ENCODE measurements around the gene SNRPD1. TPM values are rescaled to one million over a fixed set of nuclear protein-coding genes. Genes with fewer than 3 reads are reported as not detected.
"Not testable (repeated sequence)": the region's sequence is repeated elsewhere in the genome, so short reads cannot be mapped to it uniquely, and the experiment has no call there.

SNRPD1 gene
- total RNA-seq (2014; rRNA removed; shearing (Covaris generic); ENCODE audit: low replicate concordance) = 9.6 and 10.1 TPM in 2 replicates

DNA sequence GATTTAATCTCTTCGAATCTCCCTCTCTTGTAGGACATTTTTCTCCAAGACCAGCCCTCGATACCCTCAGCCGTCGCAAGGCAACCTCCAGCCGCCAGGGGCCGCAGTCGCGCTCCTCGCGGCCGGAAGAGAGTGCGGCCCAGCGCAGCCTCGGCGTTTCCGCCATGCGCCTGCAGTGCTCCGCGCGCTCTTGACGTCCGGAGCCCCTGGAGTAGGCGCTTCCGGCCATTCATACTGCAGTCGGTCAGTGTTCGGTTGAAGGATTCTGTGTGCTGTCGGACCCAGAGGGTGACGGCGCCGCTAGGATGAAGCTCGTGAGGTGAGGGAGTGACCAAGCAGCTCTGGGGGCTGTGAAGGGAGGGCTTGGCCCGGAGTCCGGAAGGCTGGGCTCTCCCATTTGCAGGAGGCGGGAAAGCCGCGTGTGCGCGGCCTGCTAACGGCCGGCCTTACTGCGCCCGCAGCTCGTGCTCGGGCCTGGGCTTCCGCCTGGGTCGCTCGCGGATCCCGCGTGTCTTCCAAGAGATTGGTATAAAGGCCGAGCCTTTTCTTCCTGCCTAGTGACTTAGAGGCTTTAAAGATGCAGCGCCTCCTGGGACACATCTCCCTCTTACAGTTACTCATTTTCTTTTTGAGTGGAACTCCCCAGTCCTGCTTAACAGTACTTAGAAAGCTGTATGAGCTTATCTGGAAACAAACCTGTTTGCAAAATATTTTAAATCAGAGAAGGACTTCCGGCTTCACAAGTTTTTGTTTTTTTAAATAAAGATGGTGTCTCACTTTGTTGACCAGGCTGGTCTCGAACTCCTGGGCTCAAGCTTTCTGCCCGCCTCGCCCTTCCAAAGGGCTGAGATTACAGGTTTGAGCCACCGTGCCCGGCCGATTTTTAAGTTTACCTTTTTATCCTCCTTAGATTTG, at the start of gene SNRPD1:
TSS of gene SNRPD1 (plus strand) at position 190 of the 915 bp plus-strand sequence. CDS start at position 306, 116 bp downstream.
- H3K36me3 ChIP-seq = peaks cover 43% of the 10 kb centered on the region
- no peaks in the 10 kb centered on the region for H3K9me3 ChIP-seq
- DNase-seq = peak; percentile 89
- H3K4me3 ChIP-seq = peak within 1 kb of the TSS; percentile 71
- H3K27me3 ChIP-seq = no peaks in the 10 kb centered on the region

DNA sequence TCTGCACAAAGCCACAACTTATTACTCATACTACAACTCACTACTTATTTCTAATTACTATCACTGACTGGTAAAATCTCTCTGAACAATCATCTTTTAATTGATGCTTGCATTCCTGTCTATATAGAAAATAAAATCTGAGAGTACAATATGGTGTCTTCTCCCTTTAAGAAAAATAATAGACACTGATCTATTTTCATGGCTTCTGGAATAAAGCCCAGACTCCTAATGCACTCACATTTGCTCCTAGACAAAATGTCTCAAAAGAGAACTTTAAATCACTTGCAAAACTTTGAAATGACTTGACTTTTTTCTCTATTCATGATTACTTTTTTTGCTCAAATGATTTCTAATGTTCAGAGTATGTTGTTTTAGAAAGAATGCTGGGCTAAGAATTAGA, 40.3 kb upstream of the SNRPD1 start:
- no peak for DNase-seq
- H3K36me3 ChIP-seq = peaks cover 44% of the 10 kb centered on the region

DNA sequence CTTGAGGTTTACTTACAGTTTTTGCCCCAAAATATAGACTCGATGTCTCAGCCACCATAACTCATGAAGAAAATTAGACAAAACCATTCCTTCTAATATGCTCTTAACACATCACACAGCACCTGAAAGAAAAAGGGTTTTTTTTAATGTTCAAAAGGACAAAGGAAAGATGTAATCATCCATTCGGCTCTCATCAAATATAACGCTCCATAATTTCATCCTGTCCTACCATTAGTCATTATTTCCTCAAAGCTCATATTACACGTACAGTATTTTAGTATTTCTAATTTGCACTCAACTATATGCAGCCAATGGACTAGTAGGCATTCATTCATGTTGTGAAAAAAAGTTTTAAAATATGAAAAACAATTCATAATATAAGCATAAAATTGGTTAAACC, 36.5 kb upstream of the SNRPD1 start:
- Histone ChIP-seq H3K9me3 (no peaks in the 10 kb centered on the region), H3K36me3 (peaks cover 32% of the 10 kb centered on the region), H3K4me3 (no peak overlapping the region), H3K27me3 (no peaks in the 10 kb centered on the region)
- DNase-seq = no peak

More for the DNA sequence above, 40.3 kb upstream of the SNRPD1 start:
- Histone ChIP-seq H3K9me3 (no peaks in the 10 kb centered on the region), H3K4me3 (no peak overlapping the region), H3K27me3 (no peaks in the 10 kb centered on the region)

DNA sequence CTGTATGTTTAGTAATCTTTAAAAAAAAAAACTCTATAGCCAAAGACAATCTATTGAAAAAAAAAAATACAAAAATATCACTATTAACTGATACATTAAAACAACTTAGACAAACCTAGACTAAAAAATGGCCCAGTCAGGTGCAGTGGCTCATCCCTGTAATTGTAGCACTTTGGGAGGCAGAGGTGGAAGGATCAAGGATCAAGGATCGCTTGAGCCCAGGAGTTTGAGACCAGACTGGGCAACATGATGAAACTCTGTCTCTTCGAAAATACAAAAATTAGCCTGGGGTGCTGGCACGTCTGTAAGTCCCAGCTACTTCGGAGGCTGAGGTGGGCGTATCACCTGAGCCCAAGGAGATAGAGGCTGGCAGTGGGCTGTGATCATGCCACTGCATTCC, 27.7 kb upstream of the SNRPD1 start:
- Histone ChIP-seq H3K9me3 (no peaks in the 10 kb centered on the region), H3K36me3 (no peaks in the 10 kb centered on the region), H3K27me3 (no peaks in the 10 kb centered on the region), H3K4me3 (no peak overlapping the region)
- no peak for DNase-seq

DNA sequence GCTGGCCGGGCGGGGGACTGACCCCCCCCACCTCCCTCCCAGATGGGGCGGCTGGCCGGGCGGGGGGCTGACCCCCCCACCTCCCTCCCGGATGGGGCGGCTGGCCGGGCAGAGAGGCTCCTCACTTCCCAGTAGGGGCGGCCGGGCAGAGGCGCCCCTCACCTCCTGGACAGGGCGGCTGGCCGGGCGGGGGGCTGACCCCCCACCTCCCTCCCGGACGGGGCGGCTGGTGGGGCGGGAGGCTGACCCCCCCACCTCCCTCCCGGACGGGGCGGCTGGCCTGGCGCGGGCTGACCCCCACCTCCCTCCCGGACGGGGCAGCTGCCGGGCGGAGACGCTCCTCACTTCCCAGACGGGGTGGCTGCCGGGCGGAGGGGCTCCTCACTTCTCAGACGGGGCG, 19.8 kb upstream of the SNRPD1 start:
- H3K9me3 ChIP-seq, DNase-seq, H3K4me3 ChIP-seq, H3K36me3 ChIP-seq, H3K27me3 ChIP-seq: not testable (repeated sequence)

DNA sequence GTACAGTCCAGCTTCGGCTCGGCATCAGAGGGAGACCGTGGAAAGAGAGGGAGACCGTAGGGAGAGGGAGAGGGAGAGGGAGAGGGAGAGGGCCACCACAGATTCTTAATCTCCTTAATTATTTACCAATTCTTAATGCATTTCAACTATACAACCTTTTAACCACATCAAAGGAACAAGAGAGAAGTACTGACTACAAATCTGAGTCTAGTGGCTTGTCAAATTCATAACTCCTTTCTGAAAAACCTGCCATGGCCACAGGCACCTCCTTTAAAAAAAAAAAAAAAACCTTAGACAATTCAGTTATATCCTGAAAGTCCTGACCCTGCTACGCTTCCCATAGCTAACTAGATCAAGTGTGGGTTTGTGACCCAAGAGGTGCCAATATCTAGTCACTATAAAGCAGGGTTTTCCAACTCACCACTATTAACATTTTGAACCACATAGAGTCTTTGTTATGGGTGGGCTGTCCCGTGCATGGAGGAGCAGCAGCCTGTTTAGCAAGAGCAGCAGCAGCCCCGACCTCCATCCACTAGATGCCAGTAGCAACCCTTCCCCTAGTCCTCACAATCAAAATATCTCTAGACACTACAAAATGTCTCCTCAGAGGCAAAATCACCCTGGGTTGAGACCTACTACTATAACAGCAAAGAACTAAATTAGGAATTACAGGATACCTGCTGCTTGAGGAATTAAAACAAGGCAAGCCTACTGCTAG, 18.4 kb upstream of the SNRPD1 start:
- H3K4me3 ChIP-seq = no peak overlapping the region
- no peaks in the 10 kb centered on the region for H3K9me3 ChIP-seq
- no peak for DNase-seq
- H3K36me3 ChIP-seq = peaks cover 5% of the 10 kb centered on the region; the same call in 1 of the 2 replicates
- H3K27me3 ChIP-seq = no peaks in the 10 kb centered on the region

DNA sequence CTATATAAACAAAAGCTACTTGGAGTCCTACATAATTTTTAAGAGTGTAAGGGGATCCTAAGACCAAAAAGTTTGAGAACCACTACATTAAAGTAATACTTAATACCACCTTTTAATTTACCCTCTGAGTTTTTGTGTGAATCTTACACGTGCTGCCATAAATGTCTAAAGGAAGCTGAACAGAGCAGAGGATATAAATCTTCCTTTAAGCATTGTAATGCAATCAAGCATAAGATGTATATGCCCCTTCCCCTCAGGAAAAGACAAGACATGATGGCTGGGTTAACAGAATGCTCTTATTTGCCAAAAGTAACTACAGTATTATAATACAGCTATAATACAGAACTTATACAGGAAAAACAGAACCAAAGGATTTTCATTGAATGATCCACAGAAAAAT, 14.5 kb upstream of the SNRPD1 start:
- no peak for DNase-seq
- no peaks in the 10 kb centered on the region for H3K9me3 ChIP-seq
- H3K36me3 ChIP-seq = peaks cover 2% of the 10 kb centered on the region; the same call in 1 of the 2 replicates
- no peak overlapping the region for H3K4me3 ChIP-seq
- no peaks in the 10 kb centered on the region for H3K27me3 ChIP-seq

DNA sequence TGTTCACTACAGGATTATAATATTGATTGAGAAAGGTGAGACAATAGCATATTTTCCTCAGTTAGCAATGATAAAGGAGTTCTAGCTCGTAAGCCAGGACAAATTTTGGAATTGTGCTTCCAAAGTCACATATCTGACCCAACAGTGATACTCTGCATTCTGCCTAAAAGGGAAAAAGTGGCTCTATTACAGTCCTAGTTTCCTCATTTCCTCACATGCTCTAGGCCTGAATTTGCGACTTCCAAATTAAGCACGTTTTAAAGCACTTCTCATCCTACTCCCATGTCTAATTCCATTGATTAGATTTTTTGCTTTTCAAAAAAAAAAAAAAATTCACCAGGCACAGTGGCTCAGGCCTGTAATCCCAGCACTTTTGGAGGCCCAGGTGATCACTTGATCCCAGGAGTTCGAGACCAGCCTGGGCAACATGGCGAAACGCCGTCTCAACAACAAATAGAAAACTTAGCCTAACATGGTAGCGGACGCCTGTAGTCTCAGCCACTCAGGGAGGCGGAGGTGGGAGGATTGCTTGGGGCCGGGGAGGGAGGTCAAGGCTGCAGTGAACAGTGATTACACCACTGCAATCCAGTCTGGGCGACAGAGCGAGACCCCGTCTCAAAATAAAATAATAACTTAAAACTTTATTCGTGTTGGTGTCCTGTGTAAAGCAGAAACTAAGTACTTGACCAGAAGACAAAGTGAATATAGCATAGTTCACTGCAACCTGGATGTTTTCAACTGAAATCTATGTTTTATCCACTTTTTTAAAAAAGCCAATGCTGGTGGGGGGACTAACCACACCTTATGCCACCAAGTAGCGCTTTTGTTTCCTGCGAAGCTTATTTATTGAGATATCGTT, 13.2 kb upstream of the SNRPD1 start:
- H3K27me3 ChIP-seq = no peaks in the 10 kb centered on the region
- DNase-seq = no peak
- H3K9me3 ChIP-seq = no peaks in the 10 kb centered on the region
- H3K4me3 ChIP-seq = peak overlapping the region; percentile 91
- H3K36me3 ChIP-seq = peaks cover 2% of the 10 kb centered on the region; the same call in 1 of the 2 replicates

DNA sequence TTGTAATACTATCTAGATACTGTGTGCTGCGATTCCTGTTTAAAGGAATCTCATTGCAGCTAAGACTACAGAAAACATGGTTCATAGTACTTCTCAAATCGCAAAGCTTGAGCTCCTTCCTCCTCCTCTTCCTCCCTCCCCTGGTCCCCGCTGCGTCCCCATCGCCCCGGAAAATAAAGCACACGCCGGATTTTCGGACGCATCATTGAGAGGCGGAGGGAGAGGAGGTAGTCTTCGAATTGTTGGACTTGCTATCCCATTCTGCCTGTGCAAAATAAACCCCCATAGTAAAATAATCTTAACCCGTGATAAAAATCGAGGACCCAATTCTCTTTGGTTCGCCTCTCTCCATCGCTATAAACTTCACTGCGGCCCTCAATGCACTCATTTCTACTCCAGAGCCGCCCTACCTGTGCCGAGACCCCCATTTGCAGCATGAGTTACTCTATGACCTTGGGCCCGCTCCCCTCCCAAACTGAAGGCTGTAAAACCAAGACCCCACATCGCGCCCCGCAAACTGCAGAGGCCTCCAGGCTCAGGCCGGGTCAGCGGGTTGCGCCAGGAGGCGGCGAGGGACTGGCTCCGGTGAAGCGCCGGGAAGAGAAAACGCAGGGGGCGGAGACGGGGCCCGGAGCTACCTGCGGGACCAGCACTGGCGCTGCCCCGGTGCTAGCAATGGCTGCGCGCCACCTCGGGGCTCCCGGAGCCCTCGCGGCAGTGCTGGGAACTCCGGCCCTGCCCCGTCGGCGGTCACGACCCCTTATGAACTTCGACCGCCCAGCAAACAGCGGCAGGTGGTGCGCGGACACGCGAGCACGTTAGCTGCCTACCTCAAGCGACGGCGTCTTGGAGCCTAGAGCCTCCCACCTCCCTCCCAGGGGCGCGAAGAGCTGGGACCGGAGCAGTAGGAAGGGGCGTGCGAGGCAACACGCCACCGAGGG, 12.3 kb upstream of the SNRPD1 start:
- Histone ChIP-seq H3K4me3 (peak overlapping the region; percentile 91), H3K9me3 (no peaks in the 10 kb centered on the region), H3K36me3 (peaks cover 2% of the 10 kb centered on the region; the same call in 1 of the 2 replicates), H3K27me3 (no peaks in the 10 kb centered on the region)
- no peak for DNase-seq

DNA sequence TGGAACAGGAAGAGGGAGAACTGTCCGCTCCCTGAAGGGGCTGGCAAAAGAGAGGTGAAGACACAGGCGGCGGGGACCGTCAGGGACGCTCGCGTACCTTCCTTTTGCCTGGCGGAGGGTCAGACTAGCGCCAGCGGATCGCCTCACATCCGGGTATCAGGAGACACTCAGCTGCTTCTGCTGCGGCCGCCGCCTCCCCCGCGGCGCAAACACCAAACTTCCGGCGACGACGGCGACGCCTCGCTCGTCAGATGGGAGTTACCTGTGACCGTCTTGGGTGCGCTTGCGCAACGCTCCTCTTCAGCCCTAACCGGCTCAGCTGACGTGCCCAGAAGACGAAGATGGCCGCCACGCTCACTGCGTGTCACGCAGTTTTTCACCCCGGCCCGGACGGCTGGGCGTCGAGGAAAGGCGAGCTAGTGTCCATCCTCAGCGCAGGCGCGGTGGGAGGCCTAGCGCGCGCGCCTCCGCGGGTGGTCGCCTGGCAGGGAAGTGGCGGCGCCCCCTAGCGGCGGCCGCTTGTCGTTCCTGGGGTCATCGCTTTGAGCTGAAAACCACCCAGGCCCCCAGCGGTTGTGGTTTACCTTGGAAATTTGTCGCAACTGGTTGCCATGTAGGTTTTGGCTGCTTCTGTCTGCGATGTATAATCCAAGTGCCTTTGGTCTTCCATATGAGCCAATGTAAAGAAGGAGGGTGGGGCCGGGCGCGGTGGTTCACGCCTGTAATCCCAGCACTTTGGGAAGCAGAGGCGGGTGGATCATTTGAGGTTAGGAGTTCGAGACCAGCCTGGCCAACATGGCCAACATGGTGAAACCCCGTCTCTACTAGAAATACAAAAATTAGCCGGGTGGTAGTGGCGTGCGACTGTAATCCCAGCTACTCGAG, 11.3 kb upstream of the SNRPD1 start, which contains the start of gene ESCO1:
TSS of gene ESCO1 (minus strand) at position 179 of the 885 bp plus-strand sequence. CDS start 25,861 bp downstream, outside the sequence.
- Histone ChIP-seq H3K36me3 (peaks cover 2% of the 10 kb centered on the region; the same call in 1 of the 2 replicates), H3K9me3 (no peaks in the 10 kb centered on the region), H3K4me3 (peak within 1 kb of the TSS; percentile 91), H3K27me3 (no peaks in the 10 kb centered on the region)
- DNase-seq = peak; percentile 95

DNA sequence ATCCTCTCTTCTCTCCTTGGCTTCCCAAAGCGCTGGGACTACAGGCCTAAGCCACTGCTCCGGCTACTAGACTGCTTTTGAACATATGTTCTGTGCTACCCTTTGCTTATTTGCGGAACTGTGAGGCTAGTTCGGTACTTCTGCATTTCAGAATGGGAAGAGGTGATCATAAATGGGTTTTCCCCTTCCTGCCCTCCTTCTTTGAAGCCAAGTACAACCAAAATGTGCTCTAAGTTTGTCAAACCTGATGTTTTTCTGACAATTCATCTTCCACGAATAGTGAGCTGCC, 9.9 kb upstream of the SNRPD1 start:
- DNase-seq = no peak
- Histone ChIP-seq H3K4me3 (no peak overlapping the region), H3K9me3 (no peaks in the 10 kb centered on the region), H3K36me3 (peaks cover 2% of the 10 kb centered on the region; the same call in 1 of the 2 replicates), H3K27me3 (no peaks in the 10 kb centered on the region)

DNA sequence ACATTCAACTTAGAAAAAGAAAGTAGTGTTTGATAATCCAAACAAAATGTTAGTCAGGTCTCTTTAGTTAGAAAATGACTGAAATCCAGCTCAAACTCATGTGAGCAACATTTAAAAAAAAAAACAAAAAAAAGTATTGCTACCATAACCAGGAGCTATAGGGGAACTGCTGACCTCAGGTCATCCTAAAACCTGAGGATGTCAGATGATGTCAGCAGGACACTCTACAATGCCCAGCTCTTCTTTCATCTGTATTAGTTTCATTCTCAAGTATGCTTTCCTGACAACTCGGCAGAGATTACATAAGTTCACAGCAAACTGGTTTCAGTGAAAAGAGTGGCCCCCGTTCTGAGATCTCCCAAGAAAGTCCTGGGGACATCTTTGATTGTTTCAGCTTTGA, 7.4 kb upstream of the SNRPD1 start:
- H3K4me3 ChIP-seq = no peak overlapping the region
- no peak for DNase-seq

DNA sequence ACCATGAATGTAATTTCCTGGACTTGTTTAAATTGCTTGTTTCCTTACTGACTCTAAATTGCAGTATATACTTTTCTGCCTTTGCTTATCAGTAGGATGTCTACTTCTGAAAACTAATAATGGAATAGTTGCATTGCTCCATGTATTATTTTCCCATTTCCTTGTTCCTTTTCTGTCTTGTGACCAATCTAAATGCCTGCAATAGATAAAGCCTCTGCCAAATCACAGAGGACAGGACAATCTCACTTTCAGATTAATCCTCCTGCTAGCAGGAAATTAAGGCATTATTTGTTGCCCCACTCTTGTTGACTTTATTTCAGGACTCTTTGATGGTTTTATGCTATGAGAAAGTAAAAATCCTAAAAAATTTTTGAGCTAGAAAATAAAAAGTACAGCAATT, 6.9 kb upstream of the SNRPD1 start:
- no peaks in the 10 kb centered on the region for H3K9me3 ChIP-seq
- H3K27me3 ChIP-seq = no peaks in the 10 kb centered on the region
- peaks cover 1% of the 10 kb centered on the region; the same call in 1 of the 2 replicates for H3K36me3 ChIP-seq
- H3K4me3 ChIP-seq = no peak overlapping the region
- DNase-seq = no peak

More for the DNA sequence above, 7.4 kb upstream of the SNRPD1 start:
- peaks cover 2% of the 10 kb centered on the region; the same call in 1 of the 2 replicates for H3K36me3 ChIP-seq
- no peaks in the 10 kb centered on the region for H3K27me3 ChIP-seq
- H3K9me3 ChIP-seq = no peaks in the 10 kb centered on the region

DNA sequence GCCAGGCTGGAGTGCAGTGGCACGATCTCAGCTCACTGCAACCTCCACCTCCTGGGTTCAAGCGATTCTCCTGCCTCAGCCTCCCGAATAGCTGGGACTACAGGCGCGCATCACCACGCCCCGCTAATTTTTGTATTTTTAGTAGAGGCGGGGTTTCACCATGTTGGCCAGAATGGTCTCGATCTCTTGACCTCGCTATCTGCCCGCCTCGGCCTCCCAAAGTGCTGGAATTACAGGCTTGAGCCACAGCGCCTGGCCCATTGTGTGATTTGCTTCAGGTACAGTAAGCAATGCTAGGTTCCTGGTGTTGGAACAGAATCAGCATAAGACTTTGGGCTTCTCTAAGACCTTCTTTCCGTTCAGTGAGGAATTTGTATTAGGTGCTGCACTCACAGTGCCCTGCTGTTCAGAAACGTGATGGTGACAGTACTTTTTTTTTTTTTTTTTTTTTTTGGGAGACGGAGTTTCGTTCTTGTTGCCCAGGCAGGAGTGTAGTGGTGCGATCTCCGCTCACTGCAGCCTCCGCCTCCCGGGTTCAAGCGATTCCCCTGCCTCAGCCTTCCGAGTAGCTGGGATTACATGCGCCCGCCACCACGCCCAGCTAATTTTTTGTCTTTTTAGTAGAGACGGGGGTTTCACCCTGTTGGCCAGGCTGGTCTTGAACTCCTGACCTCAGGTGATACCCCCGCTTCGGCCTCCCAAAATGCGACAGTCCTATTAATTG, 551 bp upstream of the SNRPD1 start:
- H3K27me3 ChIP-seq, H3K9me3 ChIP-seq, DNase-seq: not testable (repeated sequence)
- Histone ChIP-seq H3K4me3 (peak overlapping the region; percentile 71), H3K36me3 (peaks cover 35% of the 10 kb centered on the region)
